Endothelial cell (in vitro differentiated cells): ENCODE data around the gene CDH22. TPM values are rescaled to one million over a fixed set of nuclear protein-coding genes. Genes with fewer than 3 reads are reported as not detected.
A peak's percentile ranks its signal among the peaks of the same experiment; 100 is the strongest.

Source experiments
- DNase-seq: peaks from one replicate; pipeline ENCODE4 v3.0.0; 2021; ENCODE audit warnings: low spot score
- H3K27ac Mint-ChIP-seq: one replicate; pipeline ENCODE4 v1.8.0; 2021; ENCODE audit warnings: mixed read lengths, inconsistent platforms; ENCODE audit not compliant: unreplicated experiment
- H3K27me3 Mint-ChIP-seq: one replicate; pipeline ENCODE4 v1.8.0; 2021; ENCODE audit warnings: mild to moderate bottlenecking, moderate library complexity, mixed read lengths, inconsistent platforms; ENCODE audit not compliant: unreplicated experiment
- H3K36me3 Mint-ChIP-seq: one replicate; pipeline ENCODE4 v1.8.0; 2021; ENCODE audit warnings: mild to moderate bottlenecking, low read depth, mixed read lengths, inconsistent platforms; ENCODE audit not compliant: unreplicated experiment
- H3K4me1 Mint-ChIP-seq: one replicate; pipeline ENCODE4 v1.8.0; 2021; ENCODE audit warnings: mild to moderate bottlenecking, mixed read lengths, inconsistent platforms; ENCODE audit not compliant: unreplicated experiment
- H3K4me3 Mint-ChIP-seq: one replicate; pipeline ENCODE4 v1.8.0; 2021; ENCODE audit warnings: mild to moderate bottlenecking, mixed read lengths, inconsistent platforms; ENCODE audit not compliant: unreplicated experiment
- H3K9me3 Mint-ChIP-seq: one replicate; pipeline ENCODE4 v1.8.0; 2021; ENCODE audit warnings: mixed read lengths, inconsistent platforms; ENCODE audit not compliant: unreplicated experiment
- CTCF ChIP-seq: fragments of 200-600 bp; sonication (generic); IDR thresholded peaks from one replicate; pipeline ENCODE4 v1.5.0; 2021; ENCODE audit warnings: antibody characterized with exemption; ENCODE audit not compliant: unreplicated experiment
- total RNA-seq: library from RNA; stranded (reverse); fragmentation: NEBNext Ultra II Directional; extraction: Animal tissue kit (Norgen Biotek cat#: 25700); gene quantifications from one replicate; pipeline ENCODE4 v1.2.1, GENCODE V29; 2021; ENCODE audit not compliant: unreplicated experiment

Gene CDH22
- total RNA-seq, 1 donor from 2014 or later, result 1.3 TPM

- Mint-ChIP-seq H3K36me3 (no peaks in the 10 kb centered on the region), H3K4me3 (no peak overlapping the region), H3K27ac (no peak overlapping the region), H3K9me3 (no peaks in the 10 kb centered on the region), H3K4me1 (peaks cover 9% of the 10 kb centered on the region), H3K27me3 (peaks cover 15% of the 10 kb centered on the region)
- DNase-seq, result no peak
- TF ChIP-seq CTCF, result no peak
These were observed 8.8 kb upstream of the CDH22 start for GRCh38 chr20:46316984-46317684.

GRCh38 chr20:46315311-46315710, 7.0 kb upstream of the CDH22 start:
- Mint-ChIP-seq H3K27ac (no peak overlapping the region), H3K36me3 (peaks cover 2% of the 10 kb centered on the region), H3K9me3 (no peaks in the 10 kb centered on the region), H3K4me3 (no peak overlapping the region), H3K27me3 (peaks cover 17% of the 10 kb centered on the region), H3K4me1 (peaks cover 17% of the 10 kb centered on the region)
- no peak for TF ChIP-seq CTCF
- DNase-seq, result no peak

GRCh38 chr20:46312945-46313861, 4.9 kb upstream of the CDH22 start:
- no peaks in the 10 kb centered on the region for H3K9me3 Mint-ChIP-seq
- H3K36me3 Mint-ChIP-seq, result peaks cover 3% of the 10 kb centered on the region
- no peak for DNase-seq
- no peak for TF ChIP-seq CTCF
- H3K4me3 Mint-ChIP-seq, result no peak overlapping the region
- peaks cover 17% of the 10 kb centered on the region for H3K4me1 Mint-ChIP-seq
- H3K27me3 Mint-ChIP-seq, result peaks cover 32% of the 10 kb centered on the region
- H3K27ac Mint-ChIP-seq, result no peak overlapping the region

- Mint-ChIP-seq H3K27me3 (peaks cover 28% of the 10 kb centered on the region), H3K36me3 (peaks cover 3% of the 10 kb centered on the region), H3K27ac (peak overlapping the region; percentile 11), H3K4me1 (peaks cover 17% of the 10 kb centered on the region), H3K9me3 (no peaks in the 10 kb centered on the region), H3K4me3 (peak overlapping the region; percentile 83)
- DNase-seq, result peak; percentile 63
- peak; percentile 19 for TF ChIP-seq CTCF
These were observed 4.0 kb upstream of the CDH22 start for GRCh38 chr20:46312075-46312944.
